GM23248 (cell line): ENCODE data around the gene FSTL4.

ENCODE experiments used
- EZH2 ChIP-seq: fragments of 200-600 bp; sonication (generic); IDR thresholded peaks from 2 replicates; pipeline ENCODE4 v1.6.1; 2018; ENCODE audit warnings: antibody characterized with exemption, mild to moderate bottlenecking; ENCODE audit not compliant: insufficient read depth, poor library complexity, severe bottlenecking
- EZH2phosphoT487 ChIP-seq: fragments of 200-600 bp; sonication (generic); IDR thresholded peaks from 2 replicates; pipeline ENCODE4 v1.6.1; 2018; ENCODE audit warnings: antibody characterized with exemption, moderate library complexity, mild to moderate bottlenecking, low read depth; ENCODE audit not compliant: insufficient read depth

DNA sequence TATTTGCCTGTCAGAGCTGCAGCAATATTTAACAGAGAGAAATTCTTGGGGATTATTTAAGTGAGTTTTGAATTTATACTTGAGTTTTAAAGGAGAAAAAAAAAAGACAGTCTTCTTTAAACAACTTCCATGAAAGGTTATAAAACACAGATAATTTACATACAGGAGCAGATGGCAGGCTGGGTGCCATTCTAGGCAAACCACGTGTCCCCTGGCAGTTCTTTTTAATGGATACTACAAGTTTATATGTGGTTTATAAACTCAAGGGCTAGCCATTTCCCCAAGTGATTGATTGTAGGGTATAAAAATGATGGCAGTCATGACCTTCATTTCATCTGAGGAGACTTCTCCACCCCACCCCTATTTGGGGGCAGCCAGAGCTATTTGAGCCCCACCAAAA, 166.6 kb downstream of the FSTL4 start:
- TF ChIP-seq EZH2 (no peak), EZH2phosphoT487 (no peak)
